HEK293 (cell line): ENCODE data around the gene TARDBP.

Experiments used
- CTCF ChIA-PET: fragments of 350-600 bp; formaldehyde crosslinking; extraction: SDS; loops from one replicate; lab custom pipeline; 2021; ENCODE audit warnings: antibody characterized with exemption; lab: Yijun Ruan, JAX
- POLR2A ChIA-PET: fragments of 300-600 bp; formaldehyde crosslinking; extraction: SDS; loops from one replicate; lab custom pipeline; 2020; ENCODE audit warnings: antibody characterized with exemption, inconsistent platforms; lab: Yijun Ruan, JAX
- H3K27ac ChIP-seq: fragments of 200-500 bp; sonication (Bioruptor generic); 2 replicates; pipeline ENCODE4 v1.5.1; 2014; ENCODE audit warnings: low read depth, low read length, control low read depth, inconsistent platforms; ENCODE audit errors: extremely low read depth
- H3K36me3 ChIP-seq, 2 experiments: fragments of 200-500 bp in 1 of 2; sonication (Bioruptor generic) in 1 of 2; 1 replicate in 1 of 2; 2 replicates in 1 of 2; pipeline ENCODE4 v1.5.1; 2014 to 2017; ENCODE audit warnings: inconsistent platforms in 2 of 2, low read length in 2 of 2; ENCODE audit not compliant: control insufficient read depth in 2 of 2, insufficient read depth in 1 of 2
- H3K4me1 ChIP-seq: fragments of 200-500 bp; sonication (Bioruptor generic); 2 replicates; pipeline ENCODE4 v1.5.1; 2014; ENCODE audit warnings: mild to moderate bottlenecking, low read length, inconsistent platforms; ENCODE audit not compliant: control insufficient read depth, insufficient read depth
- H3K4me3 ChIP-seq: 2 replicates; pipeline ENCODE4 v1.5.1; 2011; ENCODE audit warnings: low read depth, mild to moderate bottlenecking, control low read depth, low read length, moderate library complexity
- H3K9me3 ChIP-seq: fragments of 200-500 bp; sonication (Bioruptor generic); 2 replicates; pipeline ENCODE4 v1.5.1; 2014; ENCODE audit warnings: low read depth, low read length, inconsistent platforms; ENCODE audit not compliant: control insufficient read depth, insufficient read depth
- ATF2 ChIP-seq: fragments of 450-650 bp; formaldehyde crosslinking; IDR thresholded peaks from 2 replicates; pipeline ENCODE4 v1.5.1; 2016; ENCODE audit warnings: missing biosample characterization, missing genetic modification characterization, low read depth
- BCL6B ChIP-seq: fragments of 450-650 bp; formaldehyde crosslinking; IDR thresholded peaks from 2 replicates; pipeline ENCODE4 v1.5.1; 2017; ENCODE audit warnings: missing biosample characterization, missing genetic modification characterization
- HOXC10 ChIP-seq: sonication (generic); formaldehyde crosslinking; IDR thresholded peaks from 2 replicates; pipeline ENCODE4 v1.8.1; 2023; ENCODE audit warnings: mild to moderate bottlenecking, missing genetic modification reagents
- HOXD13 ChIP-seq: sonication (generic); formaldehyde crosslinking; IDR thresholded peaks from 2 replicates; pipeline ENCODE4 v1.8.0; 2022; ENCODE audit warnings: missing genetic modification reagents, borderline replicate concordance
- KLF8 ChIP-seq: fragments of 450-650 bp; formaldehyde crosslinking; IDR thresholded peaks from 2 replicates; pipeline ENCODE4 v1.5.1; 2016; ENCODE audit warnings: missing biosample characterization, missing genetic modification characterization
- ZBTB21 ChIP-seq: fragments of 450-650 bp; formaldehyde crosslinking; IDR thresholded peaks from 2 replicates; pipeline ENCODE4 v1.5.1; 2017; ENCODE audit warnings: missing biosample characterization, missing genetic modification characterization
- ZBTB7A ChIP-seq: fragments of 450-650 bp; formaldehyde crosslinking; IDR thresholded peaks from 2 replicates; pipeline ENCODE4 v1.5.1; 2016; ENCODE audit warnings: low read depth, missing biosample characterization, missing genetic modification characterization
- ZFHX2 ChIP-seq: fragments of 450-650 bp; formaldehyde crosslinking; conservative IDR thresholded peaks from 2 replicates; pipeline ENCODE4 v1.5.1; 2016; ENCODE audit warnings: missing biosample characterization, missing genetic modification characterization
- ZFP3 ChIP-seq: fragments of 450-650 bp; formaldehyde crosslinking; IDR thresholded peaks from 2 replicates; pipeline ENCODE4 v1.5.1; 2016; ENCODE audit warnings: low read depth, missing biosample characterization, missing genetic modification characterization
- ZFP37 ChIP-seq: fragments of 450-650 bp; formaldehyde crosslinking; IDR thresholded peaks from 2 replicates; pipeline ENCODE4 v1.5.1; 2016; ENCODE audit warnings: missing biosample characterization, missing genetic modification characterization
- ZNF148 ChIP-seq: fragments of 450-650 bp; formaldehyde crosslinking; IDR thresholded peaks from 2 replicates; pipeline ENCODE4 v1.5.0; 2017; ENCODE audit warnings: missing biosample characterization, missing genetic modification characterization, borderline replicate concordance
- ZNF157 ChIP-seq: fragments of 450-650 bp; formaldehyde crosslinking; IDR thresholded peaks from 2 replicates; pipeline ENCODE4 v1.5.1; 2016; ENCODE audit warnings: missing biosample characterization, missing genetic modification characterization
- ZNF202 ChIP-seq: fragments of 450-650 bp; formaldehyde crosslinking; IDR thresholded peaks from 2 replicates; pipeline ENCODE4 v1.5.1; 2016; ENCODE audit warnings: missing biosample characterization, missing genetic modification characterization, borderline replicate concordance
- ZNF26 ChIP-seq: fragments of 450-650 bp; formaldehyde crosslinking; IDR thresholded peaks from 2 replicates; pipeline ENCODE4 v1.5.1; 2016; ENCODE audit warnings: missing biosample characterization, missing genetic modification characterization
- ZNF266 ChIP-seq: fragments of 450-650 bp; formaldehyde crosslinking; IDR thresholded peaks from 2 replicates; pipeline ENCODE4 v1.5.1; 2016; ENCODE audit warnings: missing biosample characterization, missing genetic modification characterization, low read depth
- ZNF341 ChIP-seq: fragments of 450-650 bp; formaldehyde crosslinking; IDR thresholded peaks from 2 replicates; pipeline ENCODE4; 2016; ENCODE audit warnings: low read depth, missing biosample characterization, missing genetic modification characterization
- ZNF354C ChIP-seq: fragments of 450-650 bp; formaldehyde crosslinking; IDR thresholded peaks from 2 replicates; pipeline ENCODE4 v1.5.1; 2016; ENCODE audit warnings: missing biosample characterization, missing genetic modification characterization, low read depth, borderline replicate concordance
- ZNF416 ChIP-seq: fragments of 450-650 bp; formaldehyde crosslinking; IDR thresholded peaks from 2 replicates; pipeline ENCODE4 v1.5.1; 2016; ENCODE audit warnings: missing biosample characterization, missing genetic modification characterization
- ZNF48 ChIP-seq: fragments of 450-650 bp; formaldehyde crosslinking; IDR thresholded peaks from 2 replicates; pipeline ENCODE4 v1.5.1; 2016; ENCODE audit warnings: missing biosample characterization, missing genetic modification characterization
- ZNF518A ChIP-seq: fragments of 450-650 bp; formaldehyde crosslinking; conservative IDR thresholded peaks from 2 replicates; pipeline ENCODE4 v1.5.1; 2016; ENCODE audit warnings: low read depth, missing biosample characterization, missing genetic modification characterization
- ZNF555 ChIP-seq: fragments of 450-650 bp; formaldehyde crosslinking; conservative IDR thresholded peaks from 2 replicates; pipeline ENCODE4 v1.5.1; 2017; ENCODE audit warnings: missing biosample characterization, mild to moderate bottlenecking, missing genetic modification characterization, inconsistent platforms
- ZNF610 ChIP-seq: fragments of 450-650 bp; formaldehyde crosslinking; IDR thresholded peaks from 2 replicates; pipeline ENCODE4 v1.5.1; 2016; ENCODE audit warnings: missing biosample characterization, missing genetic modification characterization, borderline replicate concordance
- ZNF660 ChIP-seq: fragments of 450-650 bp; IDR thresholded peaks from 2 replicates; pipeline ENCODE4 v1.5.1; 2018; ENCODE audit warnings: missing biosample characterization, mild to moderate bottlenecking, missing genetic modification characterization
- ZNF701 ChIP-seq: fragments of 450-650 bp; formaldehyde crosslinking; IDR thresholded peaks from 2 replicates; pipeline ENCODE4 v1.5.1; 2016; ENCODE audit warnings: missing biosample characterization, missing genetic modification characterization
- ZNF768 ChIP-seq: fragments of 450-650 bp; formaldehyde crosslinking; IDR thresholded peaks from 2 replicates; pipeline ENCODE4 v1.5.1; 2018; ENCODE audit warnings: missing biosample characterization, mild to moderate bottlenecking, missing genetic modification characterization

Gene TARDBP

GRCh38 chr1:11028018-11028417 is 15.6 kb downstream of the TARDBP start (continued):
- TF ChIP-seq ZNF518A (tag by site-specific recombination), result no peak
- no peak for TF ChIP-seq ZNF266 (tag by site-specific recombination)
- TF ChIP-seq ZNF610 (tag by site-specific recombination), result no peak
- TF ChIP-seq ZBTB21, result no peak
- no peak for TF ChIP-seq ZNF660 (tag by site-specific recombination)
- no peak for TF ChIP-seq ZFP37 (tag by site-specific recombination)
- no peak for TF ChIP-seq ZBTB7A (tag by site-specific recombination)
- no peak for TF ChIP-seq ZNF341 (tag by site-specific recombination)
- no peak for TF ChIP-seq ZFP3
- TF ChIP-seq ZNF148, result no peak
- no peak for TF ChIP-seq KLF8 (tag by site-specific recombination)
- no peak for TF ChIP-seq HOXD13 (CRISPR knock-in tag)
- TF ChIP-seq, all 188 proteins: peak for 0

DNA sequence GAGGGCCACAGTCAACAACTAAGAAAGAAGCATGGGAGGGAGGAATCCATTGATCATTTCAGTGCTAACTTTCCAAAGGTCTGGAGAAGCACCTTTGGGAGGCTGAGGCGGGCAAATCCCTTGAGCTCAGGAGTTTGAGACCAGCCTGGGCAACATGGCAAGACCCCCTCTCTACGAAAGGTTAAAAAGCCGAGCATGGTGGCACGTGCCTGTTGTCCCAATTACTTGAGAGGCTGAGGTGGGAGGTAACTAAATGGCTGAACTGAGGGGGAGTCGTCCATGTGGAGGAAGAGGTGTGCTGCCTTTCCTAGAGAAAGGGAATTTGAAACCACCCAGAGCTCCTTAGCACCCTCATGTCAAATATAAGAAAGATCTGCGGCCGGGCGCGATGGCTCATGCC is 18.4 kb downstream of the TARDBP start:
- POLR2A ChIA-PET, result interaction anchor here (0.6 to 0.7 kb wide), 3 partner anchors 31 to 884 kb away, joined by 3 to 4 read pairs (median 3); no protein-coding TSS in a partner anchor
- Histone ChIP-seq H3K9me3 (no peaks in the 10 kb centered on the region), H3K4me1 (no peaks in the 10 kb centered on the region), H3K4me3 (no peak overlapping the region), H3K36me3 (peaks cover under 1 to 39% of the 10 kb centered on the region in 2 experiments), H3K27ac (no peak overlapping the region)
- TF ChIP-seq ZNF48 (tag by site-specific recombination) (no peak), ZNF416 (tag by site-specific recombination) (no peak), ZNF26 (tag by site-specific recombination) (no peak), ZNF701 (no peak), ATF2 (tag by site-specific recombination) (no peak), HOXC10 (CRISPR knock-in tag) (no peak), ZNF354C (no peak), BCL6B (tag by site-specific recombination) (no peak), ZNF610 (tag by site-specific recombination) (no peak), ZFHX2 (tag by site-specific recombination) (no peak), ZNF157 (no peak), ZNF768 (no peak), ZNF202 (no peak), ZNF555 (tag by site-specific recombination) (no peak)
- CTCF ChIA-PET, result interaction anchor here (0.6 to 0.7 kb wide), 3 partner anchors 337 to 1095 kb away, joined by 3 to 4 read pairs (median 4); no protein-coding TSS in a partner anchor
